ENCODE results near the gene LRPAP1.

Gene LRPAP1

GRCh38 chr4:3466691-3467600, 65.3 kb downstream of the LRPAP1 start:
- CTCF ChIA-PET = no interaction called here
- H3K27ac ChIP-seq = no peak overlapping the region
- TF ChIP-seq CTCF (conservative IDR thresholded peaks at IDR 0.05; ENCODE audit: low read depth) = no peak
- POLR2A ChIA-PET (ENCODE audit: low non-redundant PET) = no interaction called here
- no peak for DNase-seq (ENCODE audit: low spot score)

GRCh38 chr4:3465698-3466671, 66.2 kb downstream of the LRPAP1 start:
- ChIA-PET POLR2A (ENCODE audit: low non-redundant PET) (no interaction called here), CTCF (no interaction called here)
- TF ChIP-seq CTCF (conservative IDR thresholded peaks at IDR 0.05; ENCODE audit: low read depth) = no peak
- no peak for DNase-seq (ENCODE audit: low spot score)
- no peak overlapping the region for H3K27ac ChIP-seq

GRCh38 chr4:3464911-3465697, 67.1 kb downstream of the LRPAP1 start:
- no peak overlapping the region for H3K27ac ChIP-seq
- DNase-seq (ENCODE audit: low spot score) = no peak
- ChIA-PET POLR2A (ENCODE audit: low non-redundant PET) (no interaction called here), CTCF (no interaction called here)
- no peak for TF ChIP-seq CTCF (conservative IDR thresholded peaks at IDR 0.05; ENCODE audit: low read depth)

GRCh38 chr4:3464349-3464905, 67.8 kb downstream of the LRPAP1 start:
- TF ChIP-seq CTCF (conservative IDR thresholded peaks at IDR 0.05; ENCODE audit: low read depth) = no peak
- ChIA-PET CTCF (no interaction called here), POLR2A (ENCODE audit: low non-redundant PET) (no interaction called here)
- no peak overlapping the region for H3K27ac ChIP-seq
- DNase-seq (ENCODE audit: low spot score) = no peak

GRCh38 chr4:3463556-3464348, 68.5 kb downstream of the LRPAP1 start:
- H3K27ac ChIP-seq = no peak overlapping the region
- no peak for DNase-seq (ENCODE audit: low spot score)
- ChIA-PET POLR2A (ENCODE audit: low non-redundant PET) (no interaction called here), CTCF (no interaction called here)
- TF ChIP-seq CTCF (conservative IDR thresholded peaks at IDR 0.05; ENCODE audit: low read depth) = no peak

All from RWPE1 (cell line).